HFFc6 (cell line): ENCODE data around the gene STEEP1. TPM values are rescaled to one million over a fixed set of nuclear protein-coding genes. Genes with fewer than 3 reads are reported as not detected.

Experiments
- DNase-seq: peaks from one replicate; pipeline ENCODE4 v3.0.0-alpha.2; 2018
- H3K27ac Mint-ChIP-seq: 2 replicates; pipeline ENCODE4 v1.8.0; 2020; ENCODE audit warnings: mild to moderate bottlenecking, mixed read lengths
- H3K27me3 Mint-ChIP-seq: 2 replicates; pipeline ENCODE4 v1.8.0; 2021; ENCODE audit warnings: mild to moderate bottlenecking, moderate library complexity, mixed read lengths; ENCODE audit not compliant: insufficient read depth
- H3K36me3 Mint-ChIP-seq: 2 replicates; pipeline ENCODE4 v1.8.0; 2021; ENCODE audit warnings: low read depth, mixed read lengths
- H3K4me1 Mint-ChIP-seq: 2 replicates; pipeline ENCODE4 v1.8.0; 2020; ENCODE audit warnings: low read depth, mixed read lengths
- H3K4me3 Mint-ChIP-seq: 2 replicates; pipeline ENCODE4 v1.8.0; 2020; ENCODE audit warnings: mild to moderate bottlenecking, moderate library complexity, mixed read lengths
- H3K9me3 Mint-ChIP-seq: 2 replicates; pipeline ENCODE4 v1.8.0; 2020; ENCODE audit warnings: mild to moderate bottlenecking, mixed read lengths
- total RNA-seq, 6 experiments: library from RNA; stranded (reverse); fragmentation: NEBNext Ultra II Directional; extraction: Animal tissue kit (Norgen Biotek cat#: 25700); gene quantifications; 2 replicates in 1 of 6; 3 replicates in 5 of 6; pipeline ENCODE4 v1.2.3, GENCODE V29; 2021
- TF ChIP-seq, protein P1 (sequence below): fragments of 200-600 bp; sonication (generic); IDR thresholded peaks from 2 replicates; pipeline ENCODE4 v1.5.0; 2021; ENCODE audit warnings: antibody characterized with exemption, mild to moderate bottlenecking

Gene STEEP1
- total RNA-seq, 6 experiments from 2014 or later = 23.2 to 28.8 (median 24.4) TPM

DNA sequence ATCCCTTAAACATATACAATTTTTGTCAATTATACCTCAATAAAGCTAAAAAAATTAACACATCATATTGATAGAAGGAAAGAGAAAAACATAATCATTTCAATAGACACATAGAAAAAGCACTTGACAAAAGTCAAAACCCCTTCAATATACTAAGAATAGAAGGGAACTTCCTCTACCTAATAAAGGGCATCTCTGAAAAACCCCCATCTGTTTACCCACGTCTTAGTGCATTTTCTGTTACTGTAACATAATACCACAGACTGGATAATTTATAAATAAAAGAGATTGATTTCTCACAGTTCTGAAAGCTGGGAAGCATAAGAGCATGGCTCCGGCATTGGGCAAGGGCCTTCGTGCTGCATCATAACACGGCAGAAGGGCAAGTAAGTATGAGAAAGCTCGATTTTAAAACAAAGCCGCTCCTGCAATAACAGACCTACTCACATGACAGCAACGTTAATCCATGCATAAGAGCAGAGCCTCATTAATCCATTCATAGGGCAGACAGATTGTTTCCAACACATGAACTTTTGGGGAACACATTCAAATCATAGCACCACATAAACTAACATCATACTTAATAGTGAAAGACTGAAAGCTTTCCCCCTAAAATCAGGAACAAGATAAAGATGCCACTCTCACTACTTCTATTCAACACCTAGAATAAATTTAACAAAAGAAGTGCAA lies 15.7 kb downstream of the STEEP1 start:
- DNase-seq = no peak
- no peak overlapping the region for H3K4me3 Mint-ChIP-seq
- no peaks in the 10 kb centered on the region for H3K36me3 Mint-ChIP-seq
- H3K4me1 Mint-ChIP-seq = peaks cover 8% of the 10 kb centered on the region
- no peaks in the 10 kb centered on the region for H3K9me3 Mint-ChIP-seq
- TF ChIP-seq, protein P1, sequence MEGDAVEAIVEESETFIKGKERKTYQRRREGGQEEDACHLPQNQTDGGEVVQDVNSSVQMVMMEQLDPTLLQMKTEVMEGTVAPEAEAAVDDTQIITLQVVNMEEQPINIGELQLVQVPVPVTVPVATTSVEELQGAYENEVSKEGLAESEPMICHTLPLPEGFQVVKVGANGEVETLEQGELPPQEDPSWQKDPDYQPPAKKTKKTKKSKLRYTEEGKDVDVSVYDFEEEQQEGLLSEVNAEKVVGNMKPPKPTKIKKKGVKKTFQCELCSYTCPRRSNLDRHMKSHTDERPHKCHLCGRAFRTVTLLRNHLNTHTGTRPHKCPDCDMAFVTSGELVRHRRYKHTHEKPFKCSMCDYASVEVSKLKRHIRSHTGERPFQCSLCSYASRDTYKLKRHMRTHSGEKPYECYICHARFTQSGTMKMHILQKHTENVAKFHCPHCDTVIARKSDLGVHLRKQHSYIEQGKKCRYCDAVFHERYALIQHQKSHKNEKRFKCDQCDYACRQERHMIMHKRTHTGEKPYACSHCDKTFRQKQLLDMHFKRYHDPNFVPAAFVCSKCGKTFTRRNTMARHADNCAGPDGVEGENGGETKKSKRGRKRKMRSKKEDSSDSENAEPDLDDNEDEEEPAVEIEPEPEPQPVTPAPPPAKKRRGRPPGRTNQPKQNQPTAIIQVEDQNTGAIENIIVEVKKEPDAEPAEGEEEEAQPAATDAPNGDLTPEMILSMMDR = no peak
- no peak overlapping the region for H3K27ac Mint-ChIP-seq
- no peaks in the 10 kb centered on the region for H3K27me3 Mint-ChIP-seq

DNA sequence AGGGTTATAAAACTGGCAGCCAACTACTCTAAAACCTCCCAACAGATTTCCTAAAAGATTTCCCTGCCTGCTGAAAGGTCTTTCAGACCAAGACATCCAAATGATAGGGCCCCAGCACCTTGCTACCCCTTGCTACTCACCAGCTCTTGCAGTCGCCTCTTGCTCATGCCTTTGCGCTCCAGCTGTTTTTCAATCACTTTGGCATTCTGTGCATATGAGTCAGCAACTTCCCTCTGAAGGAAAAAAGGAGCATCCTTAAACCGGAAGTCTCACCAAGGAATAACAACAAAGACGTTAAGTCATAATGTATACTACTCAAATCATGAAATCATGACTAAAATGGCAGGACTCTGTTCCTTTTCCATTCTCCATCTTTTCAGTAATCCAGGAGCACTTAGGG lies 24.0 kb downstream of the STEEP1 start:
- H3K4me1 Mint-ChIP-seq = peaks cover 20% of the 10 kb centered on the region
- DNase-seq = peak; percentile 75
- TF ChIP-seq, protein P1 = no peak
- H3K9me3 Mint-ChIP-seq = no peaks in the 10 kb centered on the region
- peaks cover 12% of the 10 kb centered on the region; the same call in 1 of the 2 replicates for H3K36me3 Mint-ChIP-seq
- H3K4me3 Mint-ChIP-seq = peak overlapping the region; percentile 34
- H3K27ac Mint-ChIP-seq = peak overlapping the region; percentile 75
- no peaks in the 10 kb centered on the region; the same call in 1 of the 2 replicates for H3K27me3 Mint-ChIP-seq

DNA sequence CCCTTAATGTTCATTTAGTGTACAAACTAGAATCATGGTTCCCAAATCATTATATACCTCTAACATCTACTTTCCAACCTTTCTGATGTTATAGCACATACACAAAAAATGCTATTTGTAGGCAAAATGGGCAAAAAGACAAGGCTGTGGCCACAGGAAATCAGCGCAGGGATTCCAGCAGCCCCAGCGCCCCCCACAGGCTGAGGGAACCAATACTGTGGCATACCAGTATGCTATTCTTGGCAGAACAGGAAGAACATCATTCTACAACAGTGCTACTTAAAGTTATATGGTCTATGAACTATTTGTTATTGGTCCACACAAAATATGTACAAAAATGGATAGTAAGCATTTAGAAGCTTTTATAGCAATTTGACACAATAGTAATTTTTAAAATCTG lies 25.3 kb downstream of the STEEP1 start:
- TF ChIP-seq, protein P1 = peak; percentile 26; the same call in 1 of the 2 replicates
- H3K27me3 Mint-ChIP-seq = no peaks in the 10 kb centered on the region; the same call in 1 of the 2 replicates
- H3K27ac Mint-ChIP-seq = no peak overlapping the region
- no peak for DNase-seq
- H3K4me3 Mint-ChIP-seq = no peak overlapping the region
- H3K36me3 Mint-ChIP-seq = peaks cover 12% of the 10 kb centered on the region; the same call in 1 of the 2 replicates
- peaks cover 20% of the 10 kb centered on the region for H3K4me1 Mint-ChIP-seq
- no peaks in the 10 kb centered on the region for H3K9me3 Mint-ChIP-seq

DNA sequence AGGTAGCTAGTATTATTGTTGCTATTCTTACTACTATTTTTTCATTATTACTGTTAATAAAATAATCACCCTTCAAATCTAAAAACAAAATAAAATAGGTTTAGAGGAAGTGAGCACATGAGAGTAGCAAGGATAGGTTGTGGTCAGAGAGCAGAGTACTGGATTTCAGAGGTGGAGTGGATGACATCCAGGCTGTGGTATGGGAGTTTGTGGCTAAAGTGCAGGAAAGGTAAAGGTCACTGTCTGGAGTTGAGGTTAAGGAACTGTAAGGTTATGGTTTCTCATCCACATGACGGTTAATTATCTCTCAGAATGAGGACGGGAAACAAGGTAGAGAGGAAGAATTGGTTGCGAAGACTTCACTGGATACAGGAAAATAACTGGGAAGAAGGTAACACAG lies 27.7 kb downstream of the STEEP1 start:
- Mint-ChIP-seq H3K4me3 (no peak overlapping the region), H3K4me1 (peaks cover 20% of the 10 kb centered on the region), H3K27ac (peak overlapping the region; percentile 70), H3K36me3 (peaks cover 12% of the 10 kb centered on the region; the same call in 1 of the 2 replicates), H3K27me3 (no peaks in the 10 kb centered on the region; the same call in 1 of the 2 replicates), H3K9me3 (no peaks in the 10 kb centered on the region)
- TF ChIP-seq, protein P1 = no peak
- DNase-seq = no peak

DNA sequence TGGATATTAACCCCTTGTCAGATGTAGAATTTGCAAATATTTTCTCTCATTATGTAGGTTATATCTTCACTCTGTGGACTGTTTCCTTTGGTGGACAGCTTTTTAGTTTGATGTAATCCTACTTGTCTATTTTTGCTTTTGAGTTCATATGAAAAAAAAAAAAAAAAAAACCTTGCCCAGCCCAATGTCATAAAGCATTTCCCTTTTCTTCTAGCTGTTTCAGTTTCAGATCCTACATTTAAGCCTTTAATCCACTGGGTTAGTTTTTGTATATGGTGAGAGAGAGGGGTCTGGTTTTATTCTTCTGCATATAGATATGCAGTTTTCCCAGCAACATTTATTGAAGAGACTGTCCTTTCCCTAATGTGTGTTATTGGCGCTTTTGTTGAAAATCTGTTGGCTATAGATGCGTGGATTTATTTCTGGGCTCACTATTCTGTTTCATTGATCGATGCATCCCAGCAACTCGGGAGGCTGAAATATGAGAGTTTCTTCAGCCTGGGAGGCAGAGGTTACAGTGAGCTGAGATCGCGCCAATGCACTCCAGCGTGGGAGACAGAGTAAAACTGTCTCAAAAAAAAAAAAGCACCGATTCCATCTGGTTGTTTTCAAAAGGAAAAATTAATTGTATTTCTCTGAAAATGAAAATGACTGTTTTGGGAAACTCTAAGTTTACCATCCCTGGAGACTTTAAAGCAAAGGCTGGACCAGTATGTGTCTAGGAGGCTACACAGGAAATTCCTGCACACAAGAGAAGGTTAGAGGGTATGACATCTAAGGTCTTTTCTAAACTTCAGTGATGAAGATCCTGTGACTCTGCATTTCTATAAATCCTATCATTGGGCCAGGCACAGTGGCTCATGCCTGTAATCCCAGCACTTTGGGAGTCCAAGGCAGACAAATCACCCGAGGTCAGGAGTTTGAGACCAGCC lies 35.6 kb downstream of the STEEP1 start:
- no peaks in the 10 kb centered on the region for H3K9me3 Mint-ChIP-seq
- H3K36me3 Mint-ChIP-seq = peaks cover 7% of the 10 kb centered on the region
- TF ChIP-seq, protein P1 = no peak
- no peaks in the 10 kb centered on the region for H3K27me3 Mint-ChIP-seq
- no peaks in the 10 kb centered on the region for H3K4me1 Mint-ChIP-seq
- DNase-seq = no peak
- H3K4me3 Mint-ChIP-seq = no peak overlapping the region
- no peak overlapping the region for H3K27ac Mint-ChIP-seq
